HG03135 (cell line): ENCODE measurements around the gene SLC66A1.

Source experiments
- ATAC-seq: cut with Tn5 transposase; IDR thresholded peaks from one replicate; pipeline ENCODE4 v1.9.1; 2021; ENCODE audit warnings: mild to moderate bottlenecking, moderate library complexity; ENCODE audit not compliant: unreplicated experiment

SLC66A1 gene

GRCh38 chr1:19342062-19342750, 30.1 kb downstream of the SLC66A1 start:
- no peak for ATAC-seq

GRCh38 chr1:19342894-19343616, 30.9 kb downstream of the SLC66A1 start:
- ATAC-seq: no peak

- ATAC-seq: no peak
Measured at GRCh38 chr1:19343617-19344350, 31.7 kb downstream of the SLC66A1 start.

- ATAC-seq: no peak
Measured at GRCh38 chr1:19344372-19344810, 32.3 kb downstream of the SLC66A1 start.

GRCh38 chr1:19344831-19345230, 32.7 kb downstream of the SLC66A1 start:
- ATAC-seq: no peak

GRCh38 chr1:19345391-19345790, 33.3 kb downstream of the SLC66A1 start:
- ATAC-seq: no peak

GRCh38 chr1:19346026-19346425, 33.9 kb downstream of the SLC66A1 start:
- ATAC-seq: no peak

- ATAC-seq: no peak
Measured at GRCh38 chr1:19347533-19348172, 35.5 kb downstream of the SLC66A1 start.

GRCh38 chr1:19348441-19349198, 36.5 kb downstream of the SLC66A1 start:
- no peak for ATAC-seq

- ATAC-seq: no peak
Measured at GRCh38 chr1:19349999-19350398, 37.9 kb downstream of the SLC66A1 start.

- ATAC-seq: no peak
Measured at GRCh38 chr1:19350566-19350965, 38.4 kb downstream of the SLC66A1 start.

- no peak for ATAC-seq
Measured at GRCh38 chr1:19351873-19352272, 39.7 kb downstream of the SLC66A1 start.

GRCh38 chr1:19352839-19353238, 40.7 kb downstream of the SLC66A1 start:
- no peak for ATAC-seq

GRCh38 chr1:19353596-19353995, 41.5 kb downstream of the SLC66A1 start:
- ATAC-seq: no peak

GRCh38 chr1:19354531-19354981, 42.4 kb downstream of the SLC66A1 start:
- ATAC-seq: no peak

GRCh38 chr1:19356266-19356665, 44.1 kb downstream of the SLC66A1 start:
- no peak for ATAC-seq

- ATAC-seq: no peak
Measured at GRCh38 chr1:19357299-19357986, 45.3 kb downstream of the SLC66A1 start.

- no peak for ATAC-seq
Measured at GRCh38 chr1:19358710-19359109, 46.6 kb downstream of the SLC66A1 start.

- ATAC-seq: no peak
Measured at GRCh38 chr1:19359357-19359756, 47.2 kb downstream of the SLC66A1 start.

GRCh38 chr1:19360016-19360415, 47.9 kb downstream of the SLC66A1 start:
- no peak for ATAC-seq
